GM15510 (cell line): ENCODE results near the gene CAMTA1.

Experiments
- POLR2A ChIP-seq: IDR thresholded peaks from 3 replicates; pipeline ENCODE4 v1.6.1; 2011; ENCODE audit warnings: borderline replicate concordance; ENCODE audit not compliant: insufficient read length; ENCODE audit errors: extremely low read depth

Gene CAMTA1

GRCh38 chr1:7224081-7224534, 438.9 kb downstream of the CAMTA1 start:
- no peak for TF ChIP-seq POLR2A

GRCh38 chr1:7224644-7225043, 439.4 kb downstream of the CAMTA1 start:
- TF ChIP-seq POLR2A, result no peak

- TF ChIP-seq POLR2A, result no peak
Observed at GRCh38 chr1:7225711-7226505, 440.7 kb downstream of the CAMTA1 start.

- TF ChIP-seq POLR2A, result no peak
Observed at GRCh38 chr1:7227654-7228053, 442.4 kb downstream of the CAMTA1 start.

- TF ChIP-seq POLR2A, result no peak
Observed at GRCh38 chr1:7228252-7228961, 443.2 kb downstream of the CAMTA1 start.

GRCh38 chr1:7229186-7229585, 443.9 kb downstream of the CAMTA1 start:
- no peak for TF ChIP-seq POLR2A

- no peak for TF ChIP-seq POLR2A
Observed at GRCh38 chr1:7229696-7230631, 444.7 kb downstream of the CAMTA1 start.

- no peak for TF ChIP-seq POLR2A
Observed at GRCh38 chr1:7232441-7233236, 447.4 kb downstream of the CAMTA1 start.

- no peak for TF ChIP-seq POLR2A
Observed at GRCh38 chr1:7233237-7233540, 447.9 kb downstream of the CAMTA1 start.

GRCh38 chr1:7233646-7234470, 448.6 kb downstream of the CAMTA1 start:
- TF ChIP-seq POLR2A, result no peak

- TF ChIP-seq POLR2A, result no peak
Observed at GRCh38 chr1:7234471-7234755, 449.2 kb downstream of the CAMTA1 start.

- no peak for TF ChIP-seq POLR2A
Observed at GRCh38 chr1:7235871-7236517, 450.7 kb downstream of the CAMTA1 start.

GRCh38 chr1:7236844-7237515, 451.7 kb downstream of the CAMTA1 start:
- no peak for TF ChIP-seq POLR2A
